Spleen (tissue), 11 donors: ENCODE data around the gene UBE2QL1. TPM values are rescaled to one million over a fixed set of nuclear protein-coding genes. Genes with fewer than 3 reads are reported as not detected.

Experiments
- DNase-seq: peaks from one replicate; pipeline ENCODE4 v3.0.0-alpha.2; 2020
- H3K27ac ChIP-seq, 8 donors: fragments of 200-600 bp; sonication (generic) in 7 of 8; 1 replicate in 4 of 8; 2 replicates in 4 of 8; pipeline versions ENCODE4 v1.5.0 to v1.8.0; 2016 to 2021; ENCODE audit warnings: inconsistent platforms in 4 of 8, mild to moderate bottlenecking in 4 of 8, moderate library complexity in 1 of 8
- H3K27me3 ChIP-seq, 7 donors: fragments of 200-600 bp; sonication (generic) in 6 of 7; replicated peaks in 1 of 7; 1 replicate in 4 of 7; 2 replicates in 3 of 7; pipeline versions ENCODE4 v1.5.0 to v1.8.0; 2016 to 2021; ENCODE audit warnings: inconsistent platforms in 3 of 7, mild to moderate bottlenecking in 1 of 7
- H3K36me3 ChIP-seq, 6 donors: fragments of 200-600 bp; sonication (generic) in 5 of 6; 1 replicate in 4 of 6; 2 replicates in 2 of 6; pipeline versions ENCODE4 v1.5.0 to v1.8.0; 2016 to 2021; ENCODE audit warnings: inconsistent platforms in 2 of 6
- H3K4me1 ChIP-seq, 6 donors: fragments of 200-600 bp; sonication (generic) in 5 of 6; 1 replicate in 3 of 6; 2 replicates in 3 of 6; pipeline versions ENCODE4 v1.5.0 to v1.8.0; 2016 to 2021; ENCODE audit warnings: inconsistent platforms in 3 of 6
- H3K4me3 ChIP-seq, 8 donors: fragments of 200-600 bp; sonication (generic) in 7 of 8; 1 replicate in 4 of 8; 2 replicates in 4 of 8; pipeline versions ENCODE4 v1.5.0 to v1.8.0; 2016 to 2021; ENCODE audit warnings: inconsistent platforms in 4 of 8, mild to moderate bottlenecking in 4 of 8, moderate library complexity in 2 of 8
- H3K9me3 ChIP-seq, 8 donors: fragments of 200-600 bp; sonication (generic) in 7 of 8; 1 replicate in 4 of 8; 2 replicates in 4 of 8; pipeline versions ENCODE4 v1.5.0 to v1.8.0; 2016 to 2021; ENCODE audit warnings: inconsistent platforms in 4 of 8
- POLR2A ChIP-seq, 3 donors: fragments of 450-650 bp; IDR thresholded peaks; one replicate each; pipeline ENCODE4 v1.5.1; 2017; ENCODE audit warnings: antibody characterized with exemption in 3 of 3, mild to moderate bottlenecking in 1 of 3
- POLR2AphosphoS5 ChIP-seq, 3 donors: sonication (generic); formaldehyde crosslinking; IDR thresholded peaks; one replicate each; pipeline ENCODE4 v1.5.1; 2017; ENCODE audit warnings: antibody characterized with exemption in 3 of 3
- WGBS, 5 donors: extraction: QIAGEN DNeasy Blood & Tissue Kit in 3 of 5; methylation state at CpG; one replicate each; pipeline versions ENCODE4 v1.1.5 to v1.1.7; 2013 to 2018; 5-methylcytosine and 5-hydroxymethylcytosine counted together
- intact Hi-C: fragments of 100-400 bp; cut with DNase I; formaldehyde crosslinking; loops from one replicate; pipeline ENCODE4 v1.15.0; 2023; ENCODE audit warnings: low total_unique reads
- polyA plus RNA-seq, 3 donors: library from polyadenylated mRNA; stranded (reverse); fragments of 200-250 nt; gene quantifications; one replicate each; pipeline ENCODE4 v1.2.1, GENCODE V29; 2013
- total RNA-seq, 7 donors: library from RNA; depleted of rRNA in 3 of 7; stranded (reverse); fragments of >200 nt in 3 of 7; fragmentation: NEBNext Ultra II Directional in 4 of 7; extraction: Animal tissue kit (Norgen Biotek cat#: 25700) in 4 of 7; gene quantifications; one replicate each; pipeline versions ENCODE4 v1.1.0 to v1.2.1, GENCODE V29; 2016 to 2021
- TF ChIP-seq, protein P1 (sequence below), 11 experiments: fragments of 200-600 bp in 7 of 11; fragments of 450-650 bp in 4 of 11; sonication (generic) in 4 of 11; IDR thresholded peaks in 8 of 11; conservative IDR thresholded peaks in 3 of 11; 1 replicate in 7 of 11; 2 replicates in 4 of 11; pipeline versions ENCODE4 v1.4.0 to v1.8.0; 2016 to 2021; ENCODE audit warnings: antibody characterized with exemption in 11 of 11, inconsistent platforms in 4 of 11, mild to moderate bottlenecking in 1 of 11
- donor health status: healthy with polysubstance abuse.
- donor health status: DM: no; HTN: no; CAD: no; lungs with moderate emphysema.
- donor health status: DM: no; HTN: no; CAD: no.
- donor health status: Bipolar disorder and iron deficiency.
- donor health status: healthy.
- donor health status: DM: no; HTN: no; CAD: no.
- donor health status: DM: yes; HTN: yes; CAD: no.

The UBE2QL1 gene
- total and polyA plus RNA-seq, 10 donors, result 0.03 to 0.77 (median 0.20) TPM; not detected in 1

DNA sequence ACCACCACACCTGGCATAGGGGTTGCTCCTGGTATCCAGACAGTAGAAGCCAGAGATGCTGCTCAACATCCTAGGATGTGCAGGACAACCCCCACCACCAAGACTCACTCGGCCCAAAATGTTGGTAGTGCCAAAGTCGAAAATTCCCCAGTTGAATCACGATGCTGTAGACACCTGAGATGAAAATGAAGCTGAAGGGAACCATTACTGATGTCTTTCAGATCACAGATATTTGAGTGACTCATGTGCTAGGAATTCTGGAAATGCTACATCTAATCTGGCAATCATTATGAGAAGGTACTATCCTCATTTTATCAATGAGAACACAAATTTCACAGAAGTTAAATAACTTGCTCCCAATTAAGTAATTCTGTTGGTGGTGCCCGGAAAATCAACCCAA lies 21.0 kb upstream of the UBE2QL1 start:
- Histone ChIP-seq H3K4me1 (no peaks in the 10 kb centered on the region), H3K27ac (no peak overlapping the region), H3K4me3 (no peak overlapping the region), H3K36me3 (no peaks in the 10 kb centered on the region), H3K9me3 (no peaks in the 10 kb centered on the region), H3K27me3 (peaks cover 0 to 43% (median 0%) of the 10 kb centered on the region in 7 donors)
- intact Hi-C loops, result no loop called here
- TF ChIP-seq, protein P1, sequence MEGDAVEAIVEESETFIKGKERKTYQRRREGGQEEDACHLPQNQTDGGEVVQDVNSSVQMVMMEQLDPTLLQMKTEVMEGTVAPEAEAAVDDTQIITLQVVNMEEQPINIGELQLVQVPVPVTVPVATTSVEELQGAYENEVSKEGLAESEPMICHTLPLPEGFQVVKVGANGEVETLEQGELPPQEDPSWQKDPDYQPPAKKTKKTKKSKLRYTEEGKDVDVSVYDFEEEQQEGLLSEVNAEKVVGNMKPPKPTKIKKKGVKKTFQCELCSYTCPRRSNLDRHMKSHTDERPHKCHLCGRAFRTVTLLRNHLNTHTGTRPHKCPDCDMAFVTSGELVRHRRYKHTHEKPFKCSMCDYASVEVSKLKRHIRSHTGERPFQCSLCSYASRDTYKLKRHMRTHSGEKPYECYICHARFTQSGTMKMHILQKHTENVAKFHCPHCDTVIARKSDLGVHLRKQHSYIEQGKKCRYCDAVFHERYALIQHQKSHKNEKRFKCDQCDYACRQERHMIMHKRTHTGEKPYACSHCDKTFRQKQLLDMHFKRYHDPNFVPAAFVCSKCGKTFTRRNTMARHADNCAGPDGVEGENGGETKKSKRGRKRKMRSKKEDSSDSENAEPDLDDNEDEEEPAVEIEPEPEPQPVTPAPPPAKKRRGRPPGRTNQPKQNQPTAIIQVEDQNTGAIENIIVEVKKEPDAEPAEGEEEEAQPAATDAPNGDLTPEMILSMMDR (IDR thresholded peaks at IDR 0.05 in 8 of 11, conservative IDR thresholded peaks at IDR 0.05 in 3 of 11), result no peak
- no peak for TF ChIP-seq POLR2AphosphoS5 (IDR thresholded peaks at IDR 0.05)
- TF ChIP-seq POLR2A (IDR thresholded peaks at IDR 0.05), result no peak
- 81 to 91% (median 83%) methylated on average over 4 of the region's 4 CpGs for WGBS, 5 donors
- DNase-seq, result no peak

DNA sequence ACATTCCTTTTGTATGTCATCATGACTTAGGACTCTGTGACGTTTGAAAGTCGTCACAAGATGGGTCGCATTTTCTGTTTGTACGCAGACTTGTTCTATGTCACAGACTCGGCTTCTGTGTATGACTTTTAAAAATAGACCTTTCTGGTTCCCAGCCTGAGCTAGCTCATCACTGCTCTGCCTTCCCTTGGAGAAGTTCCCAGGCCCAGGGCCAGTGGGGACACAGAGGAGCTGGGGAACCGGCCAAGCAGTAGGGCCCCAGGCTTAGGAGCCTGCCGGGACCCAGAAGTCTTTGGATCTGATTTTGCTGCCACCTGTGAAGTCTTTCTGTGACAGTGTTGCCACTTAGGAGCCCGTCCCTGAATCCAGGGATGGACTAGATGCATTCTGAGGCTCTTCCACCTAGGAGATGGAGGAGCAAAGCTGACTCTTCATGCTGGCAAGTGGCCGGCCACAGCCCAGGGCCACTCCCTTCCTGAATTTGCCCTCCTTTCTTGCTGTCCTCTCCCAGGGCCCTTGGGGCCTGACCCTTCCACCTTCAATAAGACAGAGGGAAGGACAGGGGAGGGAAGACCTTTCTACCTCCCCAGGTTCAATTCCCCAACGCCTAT lies 18.1 kb upstream of the UBE2QL1 start:
- Histone ChIP-seq H3K27me3 (peaks cover 0 to 62% (median 0%) of the 10 kb centered on the region in 7 donors), H3K4me3 (no peak overlapping the region), H3K36me3 (no peaks in the 10 kb centered on the region), H3K4me1 (no peaks in the 10 kb centered on the region), H3K27ac (no peak overlapping the region), H3K9me3 (no peaks in the 10 kb centered on the region)
- intact Hi-C loops, result no loop called here
- TF ChIP-seq POLR2A (IDR thresholded peaks at IDR 0.05) (no peak), POLR2AphosphoS5 (IDR thresholded peaks at IDR 0.05) (no peak)
- TF ChIP-seq, protein P1 (IDR thresholded peaks at IDR 0.05 in 8 of 11, conservative IDR thresholded peaks at IDR 0.05 in 3 of 11), result no peak
- WGBS, 5 donors, result 71 to 83% (median 74%) methylated on average over 10 of the region's 10 CpGs
- DNase-seq, result no peak

DNA sequence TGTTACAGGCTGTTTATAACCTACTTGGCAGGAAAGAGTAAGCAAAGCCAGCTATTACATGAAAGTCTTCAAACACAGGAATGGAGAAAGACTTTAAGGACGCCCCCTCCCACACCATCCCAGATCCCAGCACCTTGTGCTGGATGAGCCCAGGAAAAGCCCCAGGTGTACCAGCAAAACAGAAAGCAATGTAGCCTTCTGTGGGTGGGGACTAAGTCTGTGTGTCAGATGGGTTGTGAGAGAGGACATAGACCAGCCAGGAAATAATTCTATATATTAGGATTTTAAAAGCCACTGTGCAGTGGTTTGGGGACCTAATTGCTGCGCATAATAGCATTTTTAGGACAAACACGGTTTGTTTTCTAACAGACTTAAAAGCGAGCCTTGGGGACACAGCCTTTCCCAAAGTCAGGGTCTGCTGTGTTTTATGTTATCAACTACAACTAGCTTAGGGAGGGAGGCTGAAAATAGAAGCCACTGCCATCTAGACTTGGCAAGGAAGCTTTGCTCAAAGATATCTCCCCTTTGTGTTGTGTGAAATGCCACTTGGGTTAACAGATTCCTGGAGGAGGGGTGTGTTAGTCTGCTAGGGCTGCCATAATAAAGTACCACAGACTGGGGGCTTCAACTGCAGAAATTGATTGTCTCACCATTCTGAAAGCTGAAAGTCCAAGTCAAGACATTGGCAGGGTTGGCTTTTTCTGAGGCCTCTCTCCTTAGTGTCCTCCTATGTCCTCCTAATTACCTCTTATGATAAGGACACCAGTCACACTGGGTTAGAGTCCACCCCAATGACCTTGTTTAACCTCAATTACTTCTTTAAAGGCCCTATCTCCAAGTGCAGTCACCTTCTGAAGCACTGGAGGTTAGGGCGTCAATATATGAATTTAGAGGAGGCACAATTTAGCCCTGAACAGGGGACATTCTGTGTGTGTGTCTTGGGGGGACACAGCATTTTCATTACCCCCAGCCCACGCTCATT lies 17.2 kb upstream of the UBE2QL1 start:
- TF ChIP-seq POLR2A (IDR thresholded peaks at IDR 0.05), result no peak
- TF ChIP-seq POLR2AphosphoS5 (IDR thresholded peaks at IDR 0.05), result no peak
- TF ChIP-seq, protein P1 (IDR thresholded peaks at IDR 0.05 in 8 of 11, conservative IDR thresholded peaks at IDR 0.05 in 3 of 11), result no peak
- Histone ChIP-seq H3K4me1 (no peaks in the 10 kb centered on the region), H3K27ac (no peak overlapping the region), H3K36me3 (no peaks in the 10 kb centered on the region), H3K27me3 (peaks cover 0 to 67% (median 0%) of the 10 kb centered on the region in 7 donors), H3K9me3 (no peaks in the 10 kb centered on the region), H3K4me3 (no peak overlapping the region)
- intact Hi-C loops, result no loop called here
- no peak for DNase-seq
- 70 to 80% (median 73%) methylated on average over 6 of the region's 6 CpGs for WGBS, 5 donors

DNA sequence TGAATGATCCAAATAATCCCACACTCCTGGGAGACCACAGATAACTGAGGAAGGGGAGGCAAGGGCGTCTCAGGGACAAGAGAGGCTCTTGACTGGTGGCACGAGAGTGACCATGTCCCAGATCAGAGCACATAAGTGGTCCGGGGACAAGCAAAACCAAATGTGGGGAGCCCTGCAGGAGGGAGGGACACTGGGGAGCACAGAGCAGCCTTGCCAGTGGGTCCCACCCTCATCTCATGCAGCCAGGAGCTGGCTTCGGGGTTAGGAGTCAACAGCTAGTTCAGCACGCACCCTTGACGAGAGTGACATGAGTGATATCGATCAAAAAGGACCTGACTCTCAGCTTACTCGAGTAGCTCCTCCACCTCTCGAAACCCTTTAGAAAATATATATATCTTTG lies 16.5 kb upstream of the UBE2QL1 start:
- Histone ChIP-seq H3K27ac (no peak overlapping the region), H3K4me1 (no peaks in the 10 kb centered on the region), H3K36me3 (no peaks in the 10 kb centered on the region), H3K9me3 (no peaks in the 10 kb centered on the region), H3K4me3 (no peak overlapping the region), H3K27me3 (peaks cover 0 to 71% (median 0%) of the 10 kb centered on the region in 7 donors)
- TF ChIP-seq POLR2AphosphoS5 (IDR thresholded peaks at IDR 0.05) (no peak), POLR2A (IDR thresholded peaks at IDR 0.05) (no peak)
- TF ChIP-seq, protein P1 (IDR thresholded peaks at IDR 0.05 in 8 of 11, conservative IDR thresholded peaks at IDR 0.05 in 3 of 11), result no peak
- intact Hi-C loops, result no loop called here
- WGBS, 5 donors, result 78 to 89% (median 81%) methylated on average over 9 of the region's 9 CpGs
- DNase-seq, result no peak
